ENCODE results near the gene ADAMTS20.

DNA sequence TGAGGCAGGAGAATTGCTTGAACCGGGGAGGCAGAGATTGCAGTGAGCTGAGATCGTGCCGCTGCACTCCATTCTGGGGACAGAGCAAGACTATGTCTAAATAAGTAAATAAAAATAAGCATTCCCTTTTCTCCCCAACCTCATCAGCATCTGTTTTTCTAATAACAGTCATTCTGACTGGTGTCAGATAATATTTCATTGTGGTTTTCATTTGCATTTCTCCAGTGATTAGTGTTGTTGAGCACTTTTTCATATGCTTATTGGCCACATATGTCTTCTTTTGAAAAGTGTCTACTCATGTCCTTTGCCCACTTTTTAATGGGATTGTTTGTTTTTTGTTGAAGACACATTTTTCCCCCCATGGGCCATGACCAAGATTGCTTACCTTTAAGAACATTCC lies 243.2 kb downstream of the ADAMTS20 start:
- TF ChIP-seq, protein P1, sequence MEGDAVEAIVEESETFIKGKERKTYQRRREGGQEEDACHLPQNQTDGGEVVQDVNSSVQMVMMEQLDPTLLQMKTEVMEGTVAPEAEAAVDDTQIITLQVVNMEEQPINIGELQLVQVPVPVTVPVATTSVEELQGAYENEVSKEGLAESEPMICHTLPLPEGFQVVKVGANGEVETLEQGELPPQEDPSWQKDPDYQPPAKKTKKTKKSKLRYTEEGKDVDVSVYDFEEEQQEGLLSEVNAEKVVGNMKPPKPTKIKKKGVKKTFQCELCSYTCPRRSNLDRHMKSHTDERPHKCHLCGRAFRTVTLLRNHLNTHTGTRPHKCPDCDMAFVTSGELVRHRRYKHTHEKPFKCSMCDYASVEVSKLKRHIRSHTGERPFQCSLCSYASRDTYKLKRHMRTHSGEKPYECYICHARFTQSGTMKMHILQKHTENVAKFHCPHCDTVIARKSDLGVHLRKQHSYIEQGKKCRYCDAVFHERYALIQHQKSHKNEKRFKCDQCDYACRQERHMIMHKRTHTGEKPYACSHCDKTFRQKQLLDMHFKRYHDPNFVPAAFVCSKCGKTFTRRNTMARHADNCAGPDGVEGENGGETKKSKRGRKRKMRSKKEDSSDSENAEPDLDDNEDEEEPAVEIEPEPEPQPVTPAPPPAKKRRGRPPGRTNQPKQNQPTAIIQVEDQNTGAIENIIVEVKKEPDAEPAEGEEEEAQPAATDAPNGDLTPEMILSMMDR (IDR thresholded peaks at IDR 0.05; ENCODE audit: extremely low read depth in 1 of 2, insufficient read depth in 1 of 2, low read depth in 1 of 2, low read length in 2 of 2), result no peak
- TF ChIP-seq POLR2A (IDR thresholded peaks at IDR 0.05; ENCODE audit: low read depth, low read length), result no peak
- TF ChIP-seq MAX (IDR thresholded peaks at IDR 0.05; ENCODE audit: insufficient read depth, insufficient read length), result no peak
- no peak for TF ChIP-seq POLR2AphosphoS5 (IDR thresholded peaks at IDR 0.05; ENCODE audit: insufficient read depth, low read depth, low read length)
- no peak for TF ChIP-seq JUN (IDR thresholded peaks at IDR 0.05; ENCODE audit: borderline replicate concordance, insufficient read depth, insufficient read length, low read depth)
- TF ChIP-seq EZH2 (IDR thresholded peaks at IDR 0.05; ENCODE audit: borderline replicate concordance, low read depth, low read length, severe bottlenecking), result no peak
- TF ChIP-seq MYC (IDR thresholded peaks at IDR 0.05; ENCODE audit: low read depth, low read length), result no peak
- no peak for TF ChIP-seq GATA2 (IDR thresholded peaks at IDR 0.05; ENCODE audit: insufficient read depth, insufficient read length, low read depth, low read length)
